Measurements from ENCODE around the gene TMEM164.

The TMEM164 gene

GRCh38 chrX:109995155-109995554, 7.8 kb upstream of the TMEM164 start:
- Mint-ChIP-seq H3K27ac (no peak overlapping the region), H3K36me3 (ENCODE audit: low read depth) (no peaks in the 10 kb centered on the region), H3K27me3 (no peaks in the 10 kb centered on the region), H3K4me1 (peaks cover 15% of the 10 kb centered on the region), H3K9me3 (no peaks in the 10 kb centered on the region), H3K4me3 (no peak overlapping the region)
- DNase-seq = no peak
- ATAC-seq = no peak

GRCh38 chrX:109997786-109998452, 5.0 kb upstream of the TMEM164 start:
- Mint-ChIP-seq H3K9me3 (no peaks in the 10 kb centered on the region), H3K4me3 (no peak overlapping the region), H3K4me1 (peaks cover 4% of the 10 kb centered on the region), H3K36me3 (ENCODE audit: low read depth) (no peaks in the 10 kb centered on the region), H3K27me3 (no peaks in the 10 kb centered on the region), H3K27ac (no peak overlapping the region)
- DNase-seq (no peak), ATAC-seq (no peak)

- no peak for DNase-seq
- no peak for ATAC-seq
- Mint-ChIP-seq H3K4me1 (peaks cover 14% of the 10 kb centered on the region), H3K36me3 (ENCODE audit: low read depth) (no peaks in the 10 kb centered on the region), H3K27ac (no peak overlapping the region), H3K4me3 (no peak overlapping the region), H3K9me3 (no peaks in the 10 kb centered on the region), H3K27me3 (no peaks in the 10 kb centered on the region)
Measured at GRCh38 chrX:110000000-110000399, 2.9 kb upstream of the TMEM164 start.

- Mint-ChIP-seq H3K27me3 (no peaks in the 10 kb centered on the region), H3K36me3 (ENCODE audit: low read depth) (peaks cover 3% of the 10 kb centered on the region), H3K4me1 (peaks cover 20% of the 10 kb centered on the region), H3K27ac (no peak overlapping the region), H3K4me3 (no peak overlapping the region), H3K9me3 (no peaks in the 10 kb centered on the region)
- DNase-seq = no peak
- ATAC-seq = no peak
Measured at GRCh38 chrX:110000847-110001713, 1.8 kb upstream of the TMEM164 start.

GRCh38 chrX:110001740-110002299, 1.1 kb upstream of the TMEM164 start:
- DNase-seq = no peak
- H3K4me1 Mint-ChIP-seq = peaks cover 23% of the 10 kb centered on the region
- no peaks in the 10 kb centered on the region for H3K9me3 Mint-ChIP-seq
- H3K36me3 Mint-ChIP-seq (ENCODE audit: low read depth) = peaks cover 3% of the 10 kb centered on the region
- H3K27ac Mint-ChIP-seq = peak overlapping the region; percentile 74
- H3K4me3 Mint-ChIP-seq = peak overlapping the region; percentile 74
- no peak for ATAC-seq
- no peaks in the 10 kb centered on the region for H3K27me3 Mint-ChIP-seq

GRCh38 chrX:110003167-110004156, 548 bp downstream of the TMEM164 start:
- DNase-seq (peak; percentile 10), ATAC-seq (no peak)
- peaks cover 31% of the 10 kb centered on the region for H3K4me1 Mint-ChIP-seq
- H3K9me3 Mint-ChIP-seq = no peaks in the 10 kb centered on the region
- H3K27ac Mint-ChIP-seq = peak overlapping the region; percentile 71
- H3K36me3 Mint-ChIP-seq (ENCODE audit: low read depth) = peaks cover 3% of the 10 kb centered on the region
- peak overlapping the region; percentile 81 for H3K4me3 Mint-ChIP-seq
- no peaks in the 10 kb centered on the region for H3K27me3 Mint-ChIP-seq

- Mint-ChIP-seq H3K4me1 (peaks cover 33% of the 10 kb centered on the region), H3K9me3 (no peaks in the 10 kb centered on the region), H3K27ac (no peak overlapping the region), H3K27me3 (no peaks in the 10 kb centered on the region), H3K4me3 (peak overlapping the region; percentile 9), H3K36me3 (ENCODE audit: low read depth) (peaks cover 3% of the 10 kb centered on the region)
- no peak for DNase-seq
- ATAC-seq = no peak
Measured at GRCh38 chrX:110004215-110004614, 1.3 kb downstream of the TMEM164 start.

GRCh38 chrX:110004731-110005369, 1.9 kb downstream of the TMEM164 start:
- Mint-ChIP-seq H3K27ac (no peak overlapping the region), H3K4me3 (peak overlapping the region; percentile 9)

GRCh38 chrX:110006161-110006560, 3.2 kb downstream of the TMEM164 start:
- peaks cover 35% of the 10 kb centered on the region for H3K4me1 Mint-ChIP-seq
- H3K27ac Mint-ChIP-seq = no peak overlapping the region
- no peak overlapping the region for H3K4me3 Mint-ChIP-seq

More at GRCh38 chrX:110004731-110005369, 1.9 kb downstream of the TMEM164 start:
- Mint-ChIP-seq H3K4me1 (peaks cover 33% of the 10 kb centered on the region), H3K9me3 (no peaks in the 10 kb centered on the region), H3K27me3 (no peaks in the 10 kb centered on the region), H3K36me3 (ENCODE audit: low read depth) (peaks cover 3% of the 10 kb centered on the region)
- DNase-seq (no peak), ATAC-seq (no peak)

GRCh38 chrX:110006821-110007375, 4.0 kb downstream of the TMEM164 start:
- H3K4me1 Mint-ChIP-seq = peaks cover 33% of the 10 kb centered on the region
- H3K4me3 Mint-ChIP-seq = no peak overlapping the region
- no peaks in the 10 kb centered on the region for H3K27me3 Mint-ChIP-seq
- DNase-seq (no peak), ATAC-seq (no peak)
- H3K9me3 Mint-ChIP-seq = no peaks in the 10 kb centered on the region
- H3K27ac Mint-ChIP-seq = no peak overlapping the region
- H3K36me3 Mint-ChIP-seq (ENCODE audit: low read depth) = peaks cover 6% of the 10 kb centered on the region

More at GRCh38 chrX:110006161-110006560, 3.2 kb downstream of the TMEM164 start:
- no peaks in the 10 kb centered on the region for H3K9me3 Mint-ChIP-seq
- peaks cover 6% of the 10 kb centered on the region for H3K36me3 Mint-ChIP-seq (ENCODE audit: low read depth)
- ATAC-seq (no peak), DNase-seq (no peak)
- no peaks in the 10 kb centered on the region for H3K27me3 Mint-ChIP-seq

GRCh38 chrX:110008011-110008635, 5.2 kb downstream of the TMEM164 start:
- no peak for DNase-seq

GRCh38 chrX:110012818-110013485, 10.0 kb downstream of the TMEM164 start:
- no peak for DNase-seq
- peaks cover 5% of the 10 kb centered on the region for H3K36me3 Mint-ChIP-seq (ENCODE audit: low read depth)
- H3K4me1 Mint-ChIP-seq = peaks cover 8% of the 10 kb centered on the region
- no peak overlapping the region for H3K27ac Mint-ChIP-seq
- no peaks in the 10 kb centered on the region for H3K27me3 Mint-ChIP-seq
- H3K4me3 Mint-ChIP-seq = no peak overlapping the region
- ATAC-seq = no peak
- no peaks in the 10 kb centered on the region for H3K9me3 Mint-ChIP-seq

More at GRCh38 chrX:110008011-110008635, 5.2 kb downstream of the TMEM164 start:
- Mint-ChIP-seq H3K27ac (no peak overlapping the region), H3K27me3 (no peaks in the 10 kb centered on the region), H3K4me3 (no peak overlapping the region), H3K36me3 (ENCODE audit: low read depth) (peaks cover 6% of the 10 kb centered on the region), H3K4me1 (peaks cover 33% of the 10 kb centered on the region), H3K9me3 (no peaks in the 10 kb centered on the region)
- ATAC-seq = no peak

Data from activated naive CD8-positive, alpha-beta T cell treated with anti-CD3 and anti-CD28 coated beads, Interleukin-2, amount 50 U/mL, for 24 hours (primary cell).